ENCODE data around the gene GALM.
"Not testable (repeated sequence)": the region's sequence is repeated elsewhere in the genome, so short reads cannot be mapped to it uniquely, and the experiment has no call there.

GALM gene

GRCh38 chr2:38706846-38707345, 41.0 kb downstream of the GALM start:
- CTCF ChIA-PET = interaction anchor here (0.7 to 1.4 kb wide), 3 partner anchors 9 to 123 kb away, joined by 3 read pairs; no protein-coding TSS in a partner anchor
- TF ChIP-seq, protein P1, sequence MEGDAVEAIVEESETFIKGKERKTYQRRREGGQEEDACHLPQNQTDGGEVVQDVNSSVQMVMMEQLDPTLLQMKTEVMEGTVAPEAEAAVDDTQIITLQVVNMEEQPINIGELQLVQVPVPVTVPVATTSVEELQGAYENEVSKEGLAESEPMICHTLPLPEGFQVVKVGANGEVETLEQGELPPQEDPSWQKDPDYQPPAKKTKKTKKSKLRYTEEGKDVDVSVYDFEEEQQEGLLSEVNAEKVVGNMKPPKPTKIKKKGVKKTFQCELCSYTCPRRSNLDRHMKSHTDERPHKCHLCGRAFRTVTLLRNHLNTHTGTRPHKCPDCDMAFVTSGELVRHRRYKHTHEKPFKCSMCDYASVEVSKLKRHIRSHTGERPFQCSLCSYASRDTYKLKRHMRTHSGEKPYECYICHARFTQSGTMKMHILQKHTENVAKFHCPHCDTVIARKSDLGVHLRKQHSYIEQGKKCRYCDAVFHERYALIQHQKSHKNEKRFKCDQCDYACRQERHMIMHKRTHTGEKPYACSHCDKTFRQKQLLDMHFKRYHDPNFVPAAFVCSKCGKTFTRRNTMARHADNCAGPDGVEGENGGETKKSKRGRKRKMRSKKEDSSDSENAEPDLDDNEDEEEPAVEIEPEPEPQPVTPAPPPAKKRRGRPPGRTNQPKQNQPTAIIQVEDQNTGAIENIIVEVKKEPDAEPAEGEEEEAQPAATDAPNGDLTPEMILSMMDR (IDR thresholded peaks at IDR 0.05; ENCODE audit: control extremely low read depth, extremely low read depth, low read depth, missing control alignments) = no peak
- no peak for DNase-seq (ENCODE audit: extremely low spot score)
- POLR2A ChIA-PET = interaction anchor here (0.7 kb wide), 1 partner anchor 41 kb away, joined by 5 read pairs; no protein-coding TSS in a partner anchor

GRCh38 chr2:38708491-38708890, 42.6 kb downstream of the GALM start:
- CTCF ChIA-PET = interaction anchor here (1.0 to 1.5 kb wide), 4 partner anchors 11 to 301 kb away, joined by 3 to 4 read pairs (median 4); no protein-coding TSS in a partner anchor
- POLR2A ChIA-PET = interaction anchor here (1.4 kb wide), 1 partner anchor 43 kb away, joined by 4 read pairs; the partner anchor contains the start of gene SRSF7
- DNase-seq (ENCODE audit: extremely low spot score) = not testable (repeated sequence)

DNA sequence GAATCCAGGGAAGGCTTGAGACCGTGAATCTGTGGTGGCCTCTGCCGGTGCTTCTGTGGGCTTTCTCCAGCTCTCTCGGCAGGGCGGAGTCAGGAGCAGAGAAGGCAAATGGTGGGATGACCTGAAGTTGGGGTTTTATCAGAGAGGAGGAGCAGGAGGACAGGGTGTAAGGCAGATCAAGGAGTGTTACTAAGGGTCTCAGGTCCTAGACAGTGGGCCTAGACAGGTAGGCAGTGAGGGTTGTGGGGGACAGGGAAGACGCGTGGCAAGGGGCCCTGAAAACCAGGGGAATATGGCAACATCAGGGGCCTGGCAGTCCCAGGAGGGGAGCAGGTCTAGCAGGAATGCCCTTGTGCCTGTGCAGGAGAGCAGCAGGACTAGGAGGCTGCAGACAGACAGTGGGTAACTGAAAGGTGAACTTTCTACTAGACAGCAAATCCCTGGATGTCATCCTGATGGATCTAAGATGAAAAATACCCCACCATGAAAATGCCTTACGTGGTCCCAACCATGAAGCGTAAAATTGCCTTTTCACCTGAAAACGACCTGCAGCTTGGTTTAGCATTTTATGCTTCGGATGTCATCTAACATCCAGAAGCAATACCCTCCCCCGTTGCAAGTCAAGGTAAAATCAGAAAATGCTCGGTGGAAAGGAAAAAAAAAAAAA, 43.1 kb downstream of the GALM start:
- CTCF ChIA-PET = interaction anchor here (1.2 to 2.1 kb wide), 4 partner anchors 10 to 302 kb away, joined by 3 to 5 read pairs (median 4); no protein-coding TSS in a partner anchor
- DNase-seq (ENCODE audit: extremely low spot score) = no peak
- POLR2A ChIA-PET = interaction anchor here (1.4 kb wide), 1 partner anchor 42 kb away, joined by 4 read pairs; the partner anchor contains the start of gene SRSF7
- TF ChIP-seq, protein P1 (IDR thresholded peaks at IDR 0.05; ENCODE audit: control extremely low read depth, extremely low read depth, low read depth, missing control alignments) = no peak

- CTCF ChIA-PET = interaction anchor here (1.5 to 2.1 kb wide), 2 partner anchors 17 to 128 kb away, joined by 4 to 5 read pairs; no protein-coding TSS in a partner anchor
- TF ChIP-seq, protein P1 (IDR thresholded peaks at IDR 0.05; ENCODE audit: control extremely low read depth, extremely low read depth, low read depth, missing control alignments) = no peak
- POLR2A ChIA-PET = no interaction called here
- no peak for DNase-seq (ENCODE audit: extremely low spot score)
These were observed 43.8 kb downstream of the GALM start for GRCh38 chr2:38709567-38710194.

DNA sequence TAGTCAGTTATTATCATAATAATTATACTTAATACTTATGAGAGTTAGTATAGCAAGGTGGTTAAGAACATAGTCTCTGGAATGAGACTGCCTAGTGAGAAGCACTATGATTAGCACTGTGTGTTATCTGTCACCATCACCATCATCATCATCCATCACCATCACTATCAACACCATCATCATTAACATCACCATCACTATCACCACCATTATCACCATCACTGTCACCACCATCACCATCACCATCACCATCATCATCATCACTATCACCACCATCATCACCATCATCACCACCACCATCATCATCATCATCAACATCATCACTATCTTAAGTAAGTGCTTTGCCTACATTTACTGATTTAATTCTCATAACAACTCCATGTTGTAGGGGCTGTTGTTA, 45.6 kb downstream of the GALM start:
- ChIA-PET CTCF (no interaction called here), POLR2A (no interaction called here)
- TF ChIP-seq, protein P1 (IDR thresholded peaks at IDR 0.05; ENCODE audit: control extremely low read depth, extremely low read depth, low read depth, missing control alignments) = no peak
- no peak for DNase-seq (ENCODE audit: extremely low spot score)

GRCh38 chr2:38712413-38712812, 46.5 kb downstream of the GALM start:
- POLR2A ChIA-PET = no interaction called here

More at GRCh38 chr2:38712413-38712812, 46.5 kb downstream of the GALM start:
- CTCF ChIA-PET = no interaction called here
- no peak for DNase-seq (ENCODE audit: extremely low spot score)
- TF ChIP-seq, protein P1 (IDR thresholded peaks at IDR 0.05; ENCODE audit: control extremely low read depth, extremely low read depth, low read depth, missing control alignments) = no peak
